Cardiac muscle cell (in vitro differentiated cells and primary cell): Measurements from ENCODE around the gene MYO15A. TPM values are rescaled to one million over a fixed set of nuclear protein-coding genes. Genes with fewer than 3 reads are reported as not detected.

ENCODE experiments used
- DNase-seq, 2 donors: peaks; one replicate each; pipeline versions ENCODE4 v3.0.0 to v3.0.0-alpha.2; 2010 to 2017; ENCODE audit warnings: low read depth in 1 of 2, low spot score in 1 of 2
- H3K27ac ChIP-seq: fragments of 200-600 bp; sonication (generic); 2 replicates; pipeline ENCODE4 v1.5.1; 2016
- H3K27me3 ChIP-seq: fragments of 200-600 bp; sonication (generic); 2 replicates; pipeline ENCODE4 v1.6.0; 2016; ENCODE audit warnings: control low read depth
- H3K36me3 ChIP-seq: fragments of 200-600 bp; sonication (generic); 2 replicates; pipeline ENCODE4 v1.5.1; 2016; ENCODE audit warnings: control low read depth
- H3K4me1 ChIP-seq: fragments of 200-600 bp; sonication (generic); 2 replicates; pipeline ENCODE4 v1.8.1; 2017; ENCODE audit warnings: low read depth, mild to moderate bottlenecking, mixed run types
- H3K4me3 ChIP-seq: fragments of 200-600 bp; sonication (generic); 2 replicates; pipeline ENCODE4 v1.5.1; 2016; ENCODE audit warnings: mild to moderate bottlenecking
- H3K9me3 ChIP-seq: fragments of 200-600 bp; sonication (generic); 2 replicates; pipeline ENCODE4 v1.5.1; 2017; ENCODE audit warnings: low read depth, mild to moderate bottlenecking, control low read depth
- CTCF ChIP-seq: IDR thresholded peaks from 2 replicates; pipeline ENCODE4 v1.5.1; 2012; ENCODE audit warnings: low read depth, mild to moderate bottlenecking, low read length
- polyA plus RNA-seq: library from polyadenylated mRNA; unstranded; fragments of >200 nt; fragmentation: Nextera tagmentation; extraction: Ambion mirVana; gene quantifications from 2 replicates; pipeline ENCODE4 v1.2.1, GENCODE V29; 2016
- total RNA-seq: library from RNA; depleted of rRNA; stranded (reverse); fragments of >200 nt; gene quantifications from 2 replicates; pipeline ENCODE4 v1.2.3, GENCODE V29; 2016

Gene MYO15A
- total and polyA plus RNA-seq, 2 experiments from 2014 or later: 3.9 to 4.9 TPM

GRCh38 chr17:18094409-18094807, 14.1 kb upstream of the MYO15A start:
- no peak overlapping the region for H3K4me3 ChIP-seq
- peaks cover 4% of the 10 kb centered on the region for H3K36me3 ChIP-seq
- no peaks in the 10 kb centered on the region for H3K9me3 ChIP-seq
- no peak for TF ChIP-seq CTCF
- no peak for DNase-seq
- H3K27me3 ChIP-seq: no peaks in the 10 kb centered on the region
- H3K27ac ChIP-seq: no peak overlapping the region
- no peaks in the 10 kb centered on the region for H3K4me1 ChIP-seq

GRCh38 chr17:18099516-18099915, 9.0 kb upstream of the MYO15A start:
- peaks cover 12% of the 10 kb centered on the region for H3K36me3 ChIP-seq
- H3K4me3 ChIP-seq: no peak overlapping the region
- no peak for TF ChIP-seq CTCF
- no peak overlapping the region for H3K27ac ChIP-seq
- H3K27me3 ChIP-seq: no peaks in the 10 kb centered on the region
- H3K4me1 ChIP-seq: no peaks in the 10 kb centered on the region
- no peak for DNase-seq
- H3K9me3 ChIP-seq: no peaks in the 10 kb centered on the region

GRCh38 chr17:18100616-18101015, 7.9 kb upstream of the MYO15A start:
- Histone ChIP-seq H3K36me3 (peaks cover 14% of the 10 kb centered on the region), H3K4me3 (no peak overlapping the region), H3K4me1 (no peaks in the 10 kb centered on the region), H3K9me3 (no peaks in the 10 kb centered on the region), H3K27ac (no peak overlapping the region), H3K27me3 (no peaks in the 10 kb centered on the region)
- DNase-seq: no peak
- TF ChIP-seq CTCF: no peak

GRCh38 chr17:18101828-18102227, 6.7 kb upstream of the MYO15A start:
- no peak for DNase-seq
- no peak overlapping the region for H3K27ac ChIP-seq
- no peak for TF ChIP-seq CTCF
- H3K36me3 ChIP-seq: peaks cover 15% of the 10 kb centered on the region
- no peak overlapping the region for H3K4me3 ChIP-seq
- no peaks in the 10 kb centered on the region for H3K4me1 ChIP-seq
- H3K27me3 ChIP-seq: no peaks in the 10 kb centered on the region
- no peaks in the 10 kb centered on the region for H3K9me3 ChIP-seq

- no peak for TF ChIP-seq CTCF
- H3K4me1 ChIP-seq: no peaks in the 10 kb centered on the region
- H3K36me3 ChIP-seq: peaks cover 15% of the 10 kb centered on the region
- no peak overlapping the region for H3K27ac ChIP-seq
- no peaks in the 10 kb centered on the region for H3K9me3 ChIP-seq
- H3K27me3 ChIP-seq: no peaks in the 10 kb centered on the region
- DNase-seq: no peak
- no peak overlapping the region for H3K4me3 ChIP-seq
Measured at GRCh38 chr17:18102640-18103039, 5.9 kb upstream of the MYO15A start.

GRCh38 chr17:18105027-18105426, 3.5 kb upstream of the MYO15A start:
- H3K4me3 ChIP-seq: no peak overlapping the region
- H3K27ac ChIP-seq: no peak overlapping the region
- H3K27me3 ChIP-seq: no peaks in the 10 kb centered on the region
- TF ChIP-seq CTCF: no peak
- H3K4me1 ChIP-seq: no peaks in the 10 kb centered on the region
- H3K9me3 ChIP-seq: no peaks in the 10 kb centered on the region
- DNase-seq: no peak
- H3K36me3 ChIP-seq: peaks cover 10% of the 10 kb centered on the region
